ENCODE results near the gene FRMD4A.

GRCh38 chr10:13990392-13990805 is 340.3 kb downstream of the FRMD4A start:
- no peak for TF ChIP-seq CTCF (IDR thresholded peaks at IDR 0.05)
- no peak for TF ChIP-seq EZH2 (IDR thresholded peaks at IDR 0.05)

All from neural progenitor cell (in vitro differentiated cells).